Psoas muscle (tissue), 8 donors: Measurements from ENCODE around the gene TMEM79. TPM values are rescaled to one million over a fixed set of nuclear protein-coding genes. Genes with fewer than 3 reads are reported as not detected.

ENCODE experiments used
- ATAC-seq, 4 donors: fragments of 200-7000 bp; cut with Tn5 transposase; one replicate each; pipeline ENCODE4 v1.9.1; 2020; ENCODE audit warnings: moderate library complexity in 3 of 4, mild to moderate bottlenecking in 2 of 4
- DNase-seq, 2 donors: peaks; one replicate each; pipeline ENCODE4 v3.0.0-alpha.2; 2020
- H3K27ac ChIP-seq: fragments of 200-600 bp; one replicate; pipeline ENCODE4 v1.8.0; 2022
- H3K27me3 ChIP-seq, 3 donors: fragments of 200-600 bp in 1 of 3; one replicate each; pipeline versions ENCODE4 v1.6.1 to v1.8.0; 2013 to 2022; ENCODE audit warnings: low read length in 2 of 3, mild to moderate bottlenecking in 2 of 3, moderate library complexity in 1 of 3; ENCODE audit not compliant: insufficient read depth in 3 of 3
- H3K36me3 ChIP-seq, 2 donors: fragments of 200-600 bp in 1 of 2; one replicate each; pipeline versions ENCODE4 v1.6.1 to v1.8.0; 2013 to 2022; ENCODE audit warnings: low read depth in 1 of 2, mild to moderate bottlenecking in 1 of 2, moderate library complexity in 1 of 2; ENCODE audit not compliant: insufficient read depth in 1 of 2
- H3K4me1 ChIP-seq: fragments of 200-600 bp; one replicate; pipeline ENCODE4 v1.8.0; 2022
- H3K4me3 ChIP-seq: fragments of 200-600 bp; one replicate; pipeline ENCODE4 v1.8.0; 2022; ENCODE audit warnings: mild to moderate bottlenecking
- H3K9me3 ChIP-seq: fragments of 200-600 bp; one replicate; pipeline ENCODE4 v1.8.0; 2022
- CTCF ChIP-seq: fragments of 200-600 bp; IDR thresholded peaks from one replicate; pipeline ENCODE4 v1.8.0; 2022; ENCODE audit warnings: antibody characterized with exemption
- WGBS, 3 donors: extraction: QIAGEN DNeasy Blood & Tissue Kit; methylation state at CpG; one replicate each; pipeline versions ENCODE4 v1.1.6 to v1.1.7; 2013; 5-methylcytosine and 5-hydroxymethylcytosine counted together
- intact Hi-C, 2 donors: fragments of 100-400 bp; cut with DNase I; formaldehyde crosslinking; loops; one replicate each; pipeline versions ENCODE4 v1.11.0 to v1.14.2; 2022
- polyA plus RNA-seq, 3 donors: library from polyadenylated mRNA; stranded (reverse); fragments of 200-250 nt; gene quantifications; one replicate each; pipeline ENCODE4 v1.2.3, GENCODE V29; 2013
- total RNA-seq, 4 donors: library from RNA; stranded (reverse); fragmentation: NEBNext Ultra II Directional in 2 of 4; extraction: Animal tissue kit (Norgen Biotek cat#: 25700) in 2 of 4; gene quantifications; one replicate each; pipeline versions ENCODE4 v1.2.1 to v1.2.4, GENCODE V29; 2021 to 2023
- donor health status: healthy with polysubstance abuse.
- donor health status: DM: no; HTN: no; CAD: no; lungs with moderate emphysema.
- donor health status: Bipolar disorder and iron deficiency.
- donor health status: healthy.
- donor health status: DM: yes; HTN: yes; CAD: no.
- donor health status: DM: no; HTN: no; CAD: no.
- donor health status: DM: no; HTN: no; CAD: no.
- donor health status: DM: yes; HTN: yes; CAD: no.

Gene TMEM79
- total and polyA plus RNA-seq, 7 donors: 0.69 to 3.6 (median 0.99) TPM

- no peak for TF ChIP-seq CTCF
- intact Hi-C loops: no loop called here
- ATAC-seq (no peak), DNase-seq (peak in 1 of 2 donors; percentile 15)
- no peaks in the 10 kb centered on the region for H3K4me1 ChIP-seq
- 82 to 87% (median 86%) methylated on average over 9 of the region's 9 CpGs for WGBS, 3 donors
- H3K9me3 ChIP-seq: no peaks in the 10 kb centered on the region
- H3K27ac ChIP-seq: no peak overlapping the region
- H3K4me3 ChIP-seq: no peak overlapping the region
- no peaks in the 10 kb centered on the region for H3K27me3 ChIP-seq
- H3K36me3 ChIP-seq: peaks cover 27 to 98% of the 10 kb centered on the region in 2 donors
Observed at GRCh38 chr1:156263288-156263655, 20.9 kb upstream of the TMEM79 start.

DNA sequence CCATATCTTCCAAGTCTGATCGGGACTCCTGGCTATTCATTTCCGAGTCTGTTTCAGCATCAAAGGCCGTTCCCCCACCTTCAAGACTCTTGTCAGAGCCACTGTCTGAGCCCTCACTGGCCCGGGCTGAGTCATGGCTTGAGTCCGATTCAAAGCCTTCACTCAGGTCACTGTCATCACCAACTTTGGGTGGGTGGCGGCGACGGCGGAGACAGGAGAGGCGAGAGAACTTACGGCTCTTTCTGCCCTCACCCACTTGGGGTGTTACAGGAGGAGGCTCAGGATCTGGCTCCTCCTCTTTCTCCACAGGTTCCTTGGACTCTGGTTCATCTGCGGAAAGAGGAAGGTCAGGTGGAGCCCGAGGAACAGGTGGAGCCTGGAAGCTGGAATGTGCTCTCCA lies 18.1 kb upstream of the TMEM79 start:
- H3K36me3 ChIP-seq: peaks cover 18 to 98% of the 10 kb centered on the region in 2 donors
- H3K9me3 ChIP-seq: no peaks in the 10 kb centered on the region
- H3K4me1 ChIP-seq: no peaks in the 10 kb centered on the region
- 87 to 93% (median 90%) methylated on average over 13 of the region's 13 CpGs for WGBS, 3 donors
- no peaks in the 10 kb centered on the region for H3K27me3 ChIP-seq
- DNase-seq (no peak), ATAC-seq (peak in 1 of 4 donors; percentile 25)
- intact Hi-C loops: loop anchor here in 1 of 2 donors (5.0 kb wide), 1 partner anchor 51 kb away; no protein-coding TSS in a partner anchor
- no peak overlapping the region for H3K4me3 ChIP-seq
- TF ChIP-seq CTCF: no peak
- H3K27ac ChIP-seq: no peak overlapping the region

DNA sequence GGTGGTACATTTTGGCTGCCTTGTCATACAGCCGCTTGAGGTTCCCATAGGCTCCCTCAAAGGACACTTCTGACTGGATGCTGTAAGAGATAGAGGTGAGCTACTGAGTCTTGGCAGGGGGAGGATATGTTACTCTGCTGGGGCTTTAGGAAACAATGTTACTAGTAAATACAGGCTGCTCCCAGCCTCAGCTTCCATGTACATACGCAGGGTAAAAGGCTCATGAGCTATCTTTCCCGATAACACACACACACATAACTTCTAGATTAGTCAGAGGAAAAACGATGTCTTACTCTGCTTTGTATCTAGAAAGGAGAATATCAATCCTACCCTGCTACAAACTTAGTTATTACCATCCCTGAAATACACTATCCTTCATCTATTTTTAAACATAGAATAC lies 15.8 kb upstream of the TMEM79 start:
- no peak for TF ChIP-seq CTCF
- peaks cover 24 to 98% of the 10 kb centered on the region in 2 donors for H3K36me3 ChIP-seq
- 87 to 92% (median 88%) methylated on average over 4 of the region's 4 CpGs for WGBS, 3 donors

DNA sequence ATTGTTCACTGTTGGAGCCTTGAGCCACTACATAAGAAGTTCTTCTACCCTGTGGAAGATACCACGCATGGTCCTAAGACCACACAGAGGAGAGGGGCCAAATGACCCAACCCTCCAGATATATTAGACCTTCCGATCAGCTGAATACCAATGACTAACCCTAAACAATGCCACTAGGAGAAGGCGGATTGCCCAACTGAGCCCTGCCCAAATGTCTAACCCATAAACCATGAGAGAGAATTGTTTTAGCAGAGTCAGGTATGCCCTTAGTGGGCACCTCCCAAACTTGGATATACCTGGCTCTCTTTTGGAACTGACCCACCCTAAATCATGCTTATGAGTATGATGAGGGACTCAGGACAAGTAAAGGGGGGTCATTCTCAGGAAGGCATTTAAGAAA lies 13.8 kb upstream of the TMEM79 start:
- H3K27ac ChIP-seq: no peak overlapping the region
- no peak overlapping the region for H3K4me3 ChIP-seq
- H3K36me3 ChIP-seq: peaks cover 31 to 100% of the 10 kb centered on the region in 2 donors
- intact Hi-C loops: no loop called here
- ATAC-seq (no peak), DNase-seq (no peak)
- 95 to 98% (median 97%) methylated on average over 3 of the region's 3 CpGs for WGBS, 3 donors
- no peaks in the 10 kb centered on the region for H3K4me1 ChIP-seq
- H3K9me3 ChIP-seq: no peaks in the 10 kb centered on the region
- H3K27me3 ChIP-seq: no peaks in the 10 kb centered on the region
- no peak for TF ChIP-seq CTCF

More for the DNA sequence above, 15.8 kb upstream of the TMEM79 start:
- DNase-seq: no peak
- Histone ChIP-seq H3K4me1 (no peaks in the 10 kb centered on the region), H3K27me3 (no peaks in the 10 kb centered on the region), H3K27ac (no peak overlapping the region), H3K4me3 (no peak overlapping the region), H3K9me3 (no peaks in the 10 kb centered on the region)
- intact Hi-C loops: loop anchor here in 1 of 2 donors (5.0 kb wide), 1 partner anchor 49 kb away; no protein-coding TSS in a partner anchor
- no peak for ATAC-seq

GRCh38 chr1:156276532-156276931 lies 7.6 kb upstream of the TMEM79 start:
- no peaks in the 10 kb centered on the region for H3K27me3 ChIP-seq
- H3K4me3 ChIP-seq: no peak overlapping the region
- peaks cover 26 to 76% of the 10 kb centered on the region in 2 donors for H3K36me3 ChIP-seq
- H3K4me1 ChIP-seq: peaks cover 22% of the 10 kb centered on the region
- intact Hi-C loops: no loop called here
- H3K9me3 ChIP-seq: no peaks in the 10 kb centered on the region
- DNase-seq: no peak
- H3K27ac ChIP-seq: no peak overlapping the region
- no peak for TF ChIP-seq CTCF
- ATAC-seq: no peak
